IMR-90 (cell line): ENCODE measurements around the gene HOXA10. TPM values are rescaled to one million over a fixed set of nuclear protein-coding genes. Genes with fewer than 3 reads are reported as not detected.

Experiments
- ATAC-seq: fragments of 200-7000 bp; cut with Tn5 transposase; 2 replicates; pipeline ENCODE4 v1.9.1; 2020; ENCODE audit warnings: low read depth, mild to moderate bottlenecking, moderate library complexity
- BruUV-seq: library from RNA; stranded (reverse); fragments of 400-500 nt; replicated peaks from 2 replicates; lab custom pipeline; 2021; lab: Mats Ljungman, UMichigan
- CTCF ChIA-PET: fragments of 300-600 bp; formaldehyde crosslinking; extraction: SDS; loops from one replicate; lab custom pipeline; 2021; ENCODE audit warnings: antibody characterized with exemption; lab: Yijun Ruan, JAX
- POLR2A ChIA-PET: fragments of 300-600 bp; sonication (Branson Sonifier 250); formaldehyde crosslinking; loops from one replicate; lab custom pipeline; 2022; ENCODE audit warnings: antibody characterized with exemption; ENCODE audit not compliant: unreplicated experiment; lab: Charles Lee
- DNase-seq: peaks from one replicate; pipeline ENCODE4 v3.0.0; 2013
- H2AFZ ChIP-seq: replicated peaks from 2 replicates; pipeline ENCODE3; 2013; ENCODE audit warnings: low read length, mild to moderate bottlenecking; ENCODE audit not compliant: poor library complexity
- H2AK5ac ChIP-seq: 2 replicates; pipeline ENCODE4 v1.6.1; 2013; ENCODE audit warnings: low read depth, low read length, inconsistent platforms
- H2AK9ac ChIP-seq: replicated peaks from 2 replicates; pipeline ENCODE3; 2013; ENCODE audit warnings: mild to moderate bottlenecking, low read depth, low read length, moderate library complexity; ENCODE audit not compliant: poor library complexity
- H2BK120ac ChIP-seq: 2 replicates; pipeline ENCODE4 v1.6.1; 2013; ENCODE audit warnings: low read depth, low read length, inconsistent platforms
- H2BK15ac ChIP-seq: 3 replicates; pipeline ENCODE4 v1.6.1; 2013; ENCODE audit warnings: low read depth, low read length, inconsistent platforms
- H2BK20ac ChIP-seq: 2 replicates; pipeline ENCODE4 v1.6.1; 2013; ENCODE audit warnings: low read depth, mild to moderate bottlenecking, inconsistent platforms, low read length, moderate library complexity
- H2BK5ac ChIP-seq: 2 replicates; pipeline ENCODE4 v1.6.1; 2013; ENCODE audit warnings: mild to moderate bottlenecking, low read depth, low read length, inconsistent platforms; ENCODE audit not compliant: poor library complexity, severe bottlenecking
- H3K14ac ChIP-seq: replicated peaks from 2 replicates; pipeline ENCODE4 v1.6.1; 2013; ENCODE audit warnings: low read depth, low read length, inconsistent platforms
- H3K18ac ChIP-seq: 2 replicates; pipeline ENCODE4 v1.6.1; 2013; ENCODE audit warnings: low read depth, low read length, control low read depth
- H3K23ac ChIP-seq: 2 replicates; pipeline ENCODE4 v1.6.1; 2013; ENCODE audit warnings: low read depth, low read length, inconsistent platforms
- H3K27ac ChIP-seq: 2 replicates; pipeline ENCODE4 v1.5.1; 2013; ENCODE audit warnings: mild to moderate bottlenecking, control low read depth, low read length; ENCODE audit not compliant: insufficient read depth
- H3K27me3 ChIP-seq: 2 replicates; pipeline ENCODE4 v1.6.1; 2013; ENCODE audit warnings: low read length; ENCODE audit not compliant: control insufficient read depth, insufficient read depth
- H3K36me3 ChIP-seq: 2 replicates; pipeline ENCODE4 v1.6.1; 2013; ENCODE audit warnings: low read length, mixed read lengths; ENCODE audit not compliant: control insufficient read depth, insufficient read depth
- H3K4ac ChIP-seq: 2 replicates; pipeline ENCODE4 v1.6.1; 2013; ENCODE audit warnings: low read depth, low read length, inconsistent platforms
- H3K4me1 ChIP-seq: 2 replicates; pipeline ENCODE4 v1.6.1; 2013; ENCODE audit warnings: low read length, mixed read lengths; ENCODE audit not compliant: control insufficient read depth, insufficient read depth
- H3K4me2 ChIP-seq: 2 replicates; pipeline ENCODE4 v1.6.1; 2013; ENCODE audit warnings: low read depth, mild to moderate bottlenecking, control low read depth, low read length, moderate library complexity
- H3K4me3 ChIP-seq: 2 replicates; pipeline ENCODE4 v1.5.1; 2013; ENCODE audit warnings: low read depth, mild to moderate bottlenecking, control low read depth, low read length, moderate library complexity; ENCODE audit not compliant: insufficient read depth
- H3K56ac ChIP-seq: 2 replicates; pipeline ENCODE4 v1.6.1; 2013; ENCODE audit warnings: low read length, inconsistent platforms; ENCODE audit not compliant: insufficient read depth; ENCODE audit errors: extremely low read depth
- H3K79me1 ChIP-seq, 2 experiments: 2 replicates each; pipeline ENCODE4 v1.6.1; 2013; ENCODE audit warnings: low read length in 2 of 2, inconsistent platforms in 1 of 2, low read depth in 1 of 2
- H3K9ac ChIP-seq: 2 replicates; pipeline ENCODE4 v1.6.1; 2013; ENCODE audit warnings: low read depth, low read length, control low read depth
- H3K9me1 ChIP-seq: 2 replicates; pipeline ENCODE4 v1.6.1; 2013; ENCODE audit warnings: low read length, inconsistent platforms; ENCODE audit not compliant: insufficient read depth
- H3K9me3 ChIP-seq: 2 replicates; pipeline ENCODE4 v1.6.1; 2013; ENCODE audit warnings: low read length; ENCODE audit not compliant: control insufficient read depth, insufficient read depth
- H4K20me1 ChIP-seq: 2 replicates; pipeline ENCODE4 v1.6.1; 2013; ENCODE audit warnings: low read length, inconsistent platforms; ENCODE audit not compliant: insufficient read depth
- H4K5ac ChIP-seq: 2 replicates; pipeline ENCODE4 v1.6.1; 2013; ENCODE audit warnings: mild to moderate bottlenecking, low read depth, low read length, control low read depth
- H4K8ac ChIP-seq, 2 experiments: 2 replicates each; pipeline ENCODE4 v1.6.1; 2013; ENCODE audit warnings: low read depth in 2 of 2, low read length in 2 of 2, control low read depth in 1 of 2, inconsistent platforms in 1 of 2
- H4K91ac ChIP-seq: 2 replicates; pipeline ENCODE4 v1.6.1; 2013; ENCODE audit warnings: low read depth, low read length, inconsistent platforms; ENCODE audit not compliant: insufficient read depth
- BHLHE40 ChIP-seq: fragments of 150-350 bp; IDR thresholded peaks from 2 replicates; pipeline ENCODE4 v1.6.1; 2016; ENCODE audit warnings: mild to moderate bottlenecking, low read depth, low read length
- CEBPB ChIP-seq: IDR thresholded peaks from 2 replicates; pipeline ENCODE4 v1.6.1; 2012; ENCODE audit warnings: low read depth, low read length, improper control_type of control experiment
- CHD1 ChIP-seq: IDR thresholded peaks from 2 replicates; pipeline ENCODE4 v1.6.1; 2012; ENCODE audit warnings: low read depth, low read length, improper control_type of control experiment
- CTCF ChIP-seq: conservative IDR thresholded peaks from 2 replicates; pipeline ENCODE4 v1.5.1; 2012; ENCODE audit warnings: mild to moderate bottlenecking, low read depth, low read length, improper control_type of control experiment
- ELK1 ChIP-seq: fragments of 150-350 bp; IDR thresholded peaks from 2 replicates; pipeline ENCODE4 v1.6.1; 2016; ENCODE audit warnings: low read depth, mild to moderate bottlenecking, low read length, moderate library complexity, borderline replicate concordance
- FOS ChIP-seq: fragments of 150-350 bp; IDR thresholded peaks from 2 replicates; pipeline ENCODE4 v1.6.1; 2016; ENCODE audit warnings: low read depth, low read length
- MAFK ChIP-seq: IDR thresholded peaks from 2 replicates; pipeline ENCODE4 v1.6.1; 2012; ENCODE audit warnings: low read depth, low read length, improper control_type of control experiment
- MAZ ChIP-seq: IDR thresholded peaks from 2 replicates; pipeline ENCODE4 v1.6.1; 2012; ENCODE audit warnings: low read depth, mild to moderate bottlenecking, low read length, improper control_type of control experiment, moderate library complexity, borderline replicate concordance
- MXI1 ChIP-seq: IDR thresholded peaks from 2 replicates; pipeline ENCODE4 v1.6.1; 2012; ENCODE audit warnings: low read depth, mild to moderate bottlenecking, low read length, moderate library complexity, borderline replicate concordance
- NFE2L2 ChIP-seq: fragments of 150-350 bp; IDR thresholded peaks from 2 replicates; pipeline ENCODE4 v1.6.1; 2016; ENCODE audit warnings: low read depth, mild to moderate bottlenecking, low read length
- POLR2A ChIP-seq: IDR thresholded peaks from 2 replicates; pipeline ENCODE4 v1.6.1; 2012; ENCODE audit warnings: mild to moderate bottlenecking, low read depth, low read length
- RAD21 ChIP-seq: IDR thresholded peaks from 2 replicates; pipeline ENCODE4 v1.6.1; 2012; ENCODE audit warnings: low read length, improper control_type of control experiment
- RCOR1 ChIP-seq: IDR thresholded peaks from 2 replicates; pipeline ENCODE4 v1.6.1; 2012; ENCODE audit warnings: mild to moderate bottlenecking, low read length, improper control_type of control experiment; ENCODE audit not compliant: insufficient replicate concordance
- RFX5 ChIP-seq: IDR thresholded peaks from 2 replicates; pipeline ENCODE4 v1.8.0; 2012; ENCODE audit warnings: low read depth, mild to moderate bottlenecking, low read length, moderate library complexity
- SMC3 ChIP-seq: fragments of 150-350 bp; IDR thresholded peaks from 2 replicates; pipeline ENCODE4 v1.6.1; 2016; ENCODE audit warnings: low read depth, mild to moderate bottlenecking, antibody characterized with exemption, low read length, moderate library complexity
- WGBS, 2 experiments: methylation state at CpG; one replicate each; pipeline versions ENCODE4 v1.1.5 to v1.1.7; 2013; ENCODE audit warnings: missing lambda C conversion rate in 2 of 2; ENCODE audit not compliant: insufficient read length in 1 of 2; ENCODE audit errors: extremely low coverage in 2 of 2; 5-methylcytosine and 5-hydroxymethylcytosine counted together
- dilution Hi-C: fragments of 300-500 bp; cut with HindIII; formaldehyde crosslinking; loops from one replicate; pipeline ENCODE4 v1.14.3; 2018; ENCODE audit warnings: low sequenced_read_pairs; ENCODE audit not compliant: unreplicated experiment
- in situ Hi-C: fragments of 300-500 bp; cut with MboI; formaldehyde crosslinking; loops from 3 replicates; pipeline ENCODE4 v1.14.3; 2019; ENCODE audit warnings: low sequenced_read_pairs, inconsistent platforms, mixed read lengths
- intact Hi-C: fragments of 100-400 bp; cut with micrococcal nuclease; formaldehyde crosslinking; loops from 2 replicates; pipeline ENCODE4 v1.10.0; 2022
- polyA plus RNA-seq, 3 experiments: library from polyadenylated mRNA; depleted of rRNA; stranded (reverse); fragments of >200 nt; gene quantifications; 2 replicates each; pipeline ENCODE4 v1.2.3, GENCODE V29; 2012; ENCODE audit warnings: low replicate concordance in 1 of 3
- total RNA-seq: library from RNA; depleted of rRNA; stranded (reverse); fragments of >200 nt; gene quantifications from 2 replicates; pipeline ENCODE4 v1.2.3, GENCODE V29; 2012
- TF ChIP-seq, protein P1 (sequence below): fragments of 150-350 bp; IDR thresholded peaks from 2 replicates; pipeline ENCODE4 v1.6.1; 2017; ENCODE audit warnings: mild to moderate bottlenecking, antibody characterized with exemption, low read length, low read depth

HOXA10 gene
- total and polyA plus RNA-seq, 2 of the 4 experiments (the other 2 are of a cell fraction), result 0.10 to 0.18 TPM

GRCh38 chr7:27207348-27207985 is 33.3 kb upstream of the HOXA10 start:
- Histone ChIP-seq H2AK9ac (no peak overlapping the region), H3K14ac (no peak overlapping the region), H4K91ac (no peak overlapping the region), H2BK5ac (no peak overlapping the region), H3K36me3 (no peaks in the 10 kb centered on the region), H2BK120ac (no peak overlapping the region), H3K9me3 (peaks cover 5% of the 10 kb centered on the region; the same call in 1 of the 2 replicates), H2BK15ac (no peak overlapping the region), H3K9me1 (no peaks in the 10 kb centered on the region; the same call in 1 of the 2 replicates), H3K4me2 (no peak overlapping the region), H4K5ac (no peak overlapping the region), H3K4me3 (no peak overlapping the region), H4K8ac (no peak overlapping the region), H3K4ac (no peak overlapping the region), H2BK20ac (no peak overlapping the region), H3K27ac (no peak overlapping the region), H3K4me1 (peaks cover 2% of the 10 kb centered on the region; the same call in 1 of the 2 replicates), H2AFZ (no peak overlapping the region), H3K27me3 (peaks cover 94% of the 10 kb centered on the region), H3K18ac (no peak overlapping the region), H3K23ac (no peak overlapping the region), H4K20me1 (peaks cover 12% of the 10 kb centered on the region), H3K9ac (no peak overlapping the region), H2AK5ac (no peak overlapping the region), H3K56ac (no peak overlapping the region), H3K79me1 (no peaks in the 10 kb centered on the region)
- in situ Hi-C loops, result loop anchor here (10.0 kb wide), 1 partner anchor 567 kb away; no protein-coding TSS in a partner anchor
- ATAC-seq (no peak), DNase-seq (no peak)
- intact Hi-C loops, result no loop called here
- no peak for TF ChIP-seq NFE2L2
- TF ChIP-seq CHD1, result no peak
- no peak for TF ChIP-seq SMC3
- no peak for TF ChIP-seq MXI1
- TF ChIP-seq FOS, result no peak
- no peak for TF ChIP-seq RFX5
- TF ChIP-seq CTCF, result no peak
- TF ChIP-seq MAZ, result no peak
- no peak for TF ChIP-seq POLR2A
- no peak for TF ChIP-seq MAFK
- no peak for TF ChIP-seq RAD21
- TF ChIP-seq RCOR1, result no peak
- TF ChIP-seq ELK1, result no peak
- TF ChIP-seq, protein P1, sequence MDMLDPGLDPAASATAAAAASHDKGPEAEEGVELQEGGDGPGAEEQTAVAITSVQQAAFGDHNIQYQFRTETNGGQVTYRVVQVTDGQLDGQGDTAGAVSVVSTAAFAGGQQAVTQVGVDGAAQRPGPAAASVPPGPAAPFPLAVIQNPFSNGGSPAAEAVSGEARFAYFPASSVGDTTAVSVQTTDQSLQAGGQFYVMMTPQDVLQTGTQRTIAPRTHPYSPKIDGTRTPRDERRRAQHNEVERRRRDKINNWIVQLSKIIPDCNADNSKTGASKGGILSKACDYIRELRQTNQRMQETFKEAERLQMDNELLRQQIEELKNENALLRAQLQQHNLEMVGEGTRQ, result no peak
- TF ChIP-seq BHLHE40, result no peak
- TF ChIP-seq CEBPB, result no peak
- no CpG with 5 or more reads among the region's 7 CpGs for WGBS, 2 experiments
- CTCF ChIA-PET, result interaction anchor here (1.4 kb wide), 1 partner anchor 20 kb away, joined by 3 read pairs; no protein-coding TSS in a partner anchor
- BruUV-seq, result no TSS peak
- POLR2A ChIA-PET, result no interaction called here
- dilution Hi-C loops, result no loop called here
